ENCODE results near the gene C5orf58.

C5orf58 gene

GRCh38 chr5:170268153-170268689 is 35.4 kb downstream of the C5orf58 start:
- Histone ChIP-seq H3K27ac (ENCODE audit: low read length) (peak overlapping the region; percentile 5; the same call in 1 of the 2 replicates), H3K9ac (ENCODE audit: low read length) (peak overlapping the region; percentile 38), H3K4me1 (ENCODE audit: low read length) (peaks cover 37% of the 10 kb centered on the region), H4K20me1 (ENCODE audit: insufficient read depth, low read length) (no peaks in the 10 kb centered on the region), H3K79me2 (ENCODE audit: low read length) (no peaks in the 10 kb centered on the region), H3K36me3 (replicated peaks; ENCODE audit: low read depth, low read length) (no peaks in the 10 kb centered on the region), H3K27me3 (ENCODE audit: low read depth, low read length) (peaks cover 42% of the 10 kb centered on the region), H2AFZ (ENCODE audit: low read depth, low read length) (peak overlapping the region; percentile 61), H3K4me2 (ENCODE audit: low read length) (peak overlapping the region; percentile 75), H3K4me3 (ENCODE audit: low read length) (peak overlapping the region; percentile 67), H3K9me3 (ENCODE audit: insufficient read depth, low read length) (no peaks in the 10 kb centered on the region)
- no peak for TF ChIP-seq EZH2phosphoT487 (IDR thresholded peaks at IDR 0.05; ENCODE audit: low read depth)
- TF ChIP-seq, protein P1, sequence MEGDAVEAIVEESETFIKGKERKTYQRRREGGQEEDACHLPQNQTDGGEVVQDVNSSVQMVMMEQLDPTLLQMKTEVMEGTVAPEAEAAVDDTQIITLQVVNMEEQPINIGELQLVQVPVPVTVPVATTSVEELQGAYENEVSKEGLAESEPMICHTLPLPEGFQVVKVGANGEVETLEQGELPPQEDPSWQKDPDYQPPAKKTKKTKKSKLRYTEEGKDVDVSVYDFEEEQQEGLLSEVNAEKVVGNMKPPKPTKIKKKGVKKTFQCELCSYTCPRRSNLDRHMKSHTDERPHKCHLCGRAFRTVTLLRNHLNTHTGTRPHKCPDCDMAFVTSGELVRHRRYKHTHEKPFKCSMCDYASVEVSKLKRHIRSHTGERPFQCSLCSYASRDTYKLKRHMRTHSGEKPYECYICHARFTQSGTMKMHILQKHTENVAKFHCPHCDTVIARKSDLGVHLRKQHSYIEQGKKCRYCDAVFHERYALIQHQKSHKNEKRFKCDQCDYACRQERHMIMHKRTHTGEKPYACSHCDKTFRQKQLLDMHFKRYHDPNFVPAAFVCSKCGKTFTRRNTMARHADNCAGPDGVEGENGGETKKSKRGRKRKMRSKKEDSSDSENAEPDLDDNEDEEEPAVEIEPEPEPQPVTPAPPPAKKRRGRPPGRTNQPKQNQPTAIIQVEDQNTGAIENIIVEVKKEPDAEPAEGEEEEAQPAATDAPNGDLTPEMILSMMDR (IDR thresholded peaks at IDR 0.05; ENCODE audit: low read depth, low read length): no peak

DNA sequence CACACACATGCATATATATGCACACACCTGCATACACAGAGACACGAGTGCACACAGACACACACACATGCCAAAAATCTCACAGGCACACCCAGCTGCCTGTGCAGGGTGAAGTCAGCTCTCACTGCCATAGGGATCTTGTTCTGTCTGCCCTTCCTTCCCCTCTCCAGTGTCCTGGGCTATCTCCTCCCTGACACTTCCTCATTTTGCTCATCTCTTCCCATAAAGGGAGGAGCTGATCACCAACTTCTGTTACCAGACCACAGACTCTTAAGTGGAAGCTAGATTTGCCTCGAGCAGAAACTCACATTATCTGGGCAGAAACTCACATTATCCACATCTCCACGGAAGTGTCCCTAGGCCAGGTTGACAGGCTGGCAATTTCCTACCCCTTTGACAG is 36.1 kb downstream of the C5orf58 start:
- no peaks in the 10 kb centered on the region for H3K36me3 ChIP-seq (replicated peaks; ENCODE audit: low read depth, low read length)
- H3K4me1 ChIP-seq (ENCODE audit: low read length): peaks cover 37% of the 10 kb centered on the region
- no peaks in the 10 kb centered on the region for H4K20me1 ChIP-seq (ENCODE audit: insufficient read depth, low read length)
- peaks cover 36% of the 10 kb centered on the region for H3K27me3 ChIP-seq (ENCODE audit: low read depth, low read length)
- no peak overlapping the region for H2AFZ ChIP-seq (ENCODE audit: low read depth, low read length)
- H3K9ac ChIP-seq (ENCODE audit: low read length): no peak overlapping the region
- no peaks in the 10 kb centered on the region for H3K9me3 ChIP-seq (ENCODE audit: insufficient read depth, low read length)
- H3K4me2 ChIP-seq (ENCODE audit: low read length): peak overlapping the region; percentile 75
- no peak for TF ChIP-seq EZH2phosphoT487 (IDR thresholded peaks at IDR 0.05; ENCODE audit: low read depth)
- TF ChIP-seq, protein P1 (IDR thresholded peaks at IDR 0.05; ENCODE audit: low read depth, low read length): no peak
- H3K79me2 ChIP-seq (ENCODE audit: low read length): no peaks in the 10 kb centered on the region
- peak overlapping the region; percentile 67; the same call in 1 of the 2 replicates for H3K4me3 ChIP-seq (ENCODE audit: low read length)
- no peak overlapping the region; the same call in 1 of the 2 replicates for H3K27ac ChIP-seq (ENCODE audit: low read length)

- no peak overlapping the region for H3K4me2 ChIP-seq (ENCODE audit: low read length)
Measured at GRCh38 chr5:170269579-170269978, 36.8 kb downstream of the C5orf58 start.

DNA sequence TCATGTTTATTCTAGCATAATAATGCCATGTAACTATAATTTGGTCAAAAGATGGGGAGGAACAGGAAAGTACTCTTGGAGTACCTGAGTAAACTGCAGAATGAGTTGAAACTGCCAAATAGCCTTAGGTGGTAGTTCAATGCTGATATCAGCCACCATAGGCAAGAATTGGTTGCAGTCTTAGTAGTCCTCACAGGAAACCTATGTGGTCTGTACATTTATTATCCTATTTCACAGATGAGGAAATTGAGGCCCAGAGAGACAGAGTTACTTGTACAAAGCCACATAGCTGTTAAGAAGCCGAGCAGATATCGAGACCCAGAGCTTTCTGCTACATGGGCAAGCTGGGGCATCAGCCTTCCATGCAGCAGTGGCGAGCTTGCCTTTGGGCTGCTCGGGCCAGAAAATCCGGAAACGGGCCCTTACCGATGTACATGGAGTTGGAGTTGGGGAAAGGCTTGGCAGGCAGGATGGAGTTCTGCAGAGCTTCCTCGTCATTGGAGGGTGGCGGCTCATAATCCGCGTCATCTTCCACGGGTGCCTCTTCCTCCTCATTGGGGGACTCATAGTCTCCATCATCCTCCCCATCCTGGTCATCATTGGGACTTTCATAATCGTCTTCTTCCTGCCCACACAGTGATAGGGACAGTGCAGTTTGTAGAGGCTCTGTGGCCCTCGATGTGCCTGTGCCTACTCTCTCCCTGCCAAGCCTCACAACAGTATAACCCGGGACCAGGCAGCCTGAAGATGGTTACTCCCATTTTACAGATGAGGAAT is 37.7 kb downstream of the C5orf58 start:
- H3K4me1 ChIP-seq (ENCODE audit: low read length): peaks cover 32% of the 10 kb centered on the region
- no peak overlapping the region for H3K4me2 ChIP-seq (ENCODE audit: low read length)
- TF ChIP-seq EZH2phosphoT487 (IDR thresholded peaks at IDR 0.05; ENCODE audit: low read depth): no peak

More at GRCh38 chr5:170269579-170269978, 36.8 kb downstream of the C5orf58 start:
- H3K27ac ChIP-seq (ENCODE audit: low read length): no peak overlapping the region
- H3K4me3 ChIP-seq (ENCODE audit: low read length): no peak overlapping the region
- TF ChIP-seq, protein P1 (IDR thresholded peaks at IDR 0.05; ENCODE audit: low read depth, low read length): no peak
- no peak for TF ChIP-seq EZH2phosphoT487 (IDR thresholded peaks at IDR 0.05; ENCODE audit: low read depth)
- H4K20me1 ChIP-seq (ENCODE audit: insufficient read depth, low read length): no peaks in the 10 kb centered on the region
- H3K9ac ChIP-seq (ENCODE audit: low read length): no peak overlapping the region
- H3K9me3 ChIP-seq (ENCODE audit: insufficient read depth, low read length): no peaks in the 10 kb centered on the region
- H3K79me2 ChIP-seq (ENCODE audit: low read length): no peaks in the 10 kb centered on the region
- H3K36me3 ChIP-seq (replicated peaks; ENCODE audit: low read depth, low read length): no peaks in the 10 kb centered on the region
- no peak overlapping the region for H2AFZ ChIP-seq (ENCODE audit: low read depth, low read length)
- H3K4me1 ChIP-seq (ENCODE audit: low read length): peaks cover 33% of the 10 kb centered on the region
- peaks cover 29% of the 10 kb centered on the region for H3K27me3 ChIP-seq (ENCODE audit: low read depth, low read length)

More for the DNA sequence above, 37.7 kb downstream of the C5orf58 start:
- no peak overlapping the region for H3K9ac ChIP-seq (ENCODE audit: low read length)
- H3K9me3 ChIP-seq (ENCODE audit: insufficient read depth, low read length): no peaks in the 10 kb centered on the region
- H3K4me3 ChIP-seq (ENCODE audit: low read length): no peak overlapping the region
- no peaks in the 10 kb centered on the region for H4K20me1 ChIP-seq (ENCODE audit: insufficient read depth, low read length)
- H3K27ac ChIP-seq (ENCODE audit: low read length): no peak overlapping the region
- no peaks in the 10 kb centered on the region for H3K79me2 ChIP-seq (ENCODE audit: low read length)
- H3K27me3 ChIP-seq (ENCODE audit: low read depth, low read length): peaks cover 29% of the 10 kb centered on the region
- H3K36me3 ChIP-seq (replicated peaks; ENCODE audit: low read depth, low read length): no peaks in the 10 kb centered on the region
- no peak overlapping the region for H2AFZ ChIP-seq (ENCODE audit: low read depth, low read length)
